EL (cell line): ENCODE measurements around the gene TPRG1L.
"Not testable (repeated sequence)": the region's sequence is repeated elsewhere in the genome, so short reads cannot be mapped to it uniquely, and the experiment has no call there.

Source experiments
- DNase-seq: peaks from one replicate; pipeline ENCODE4 v3.0.0-alpha.2; 2016

Gene TPRG1L

GRCh38 chr1:3624200-3625136, at the start of gene TPRG1L:
TSS of gene TPRG1L (plus strand) at chr1:3625015. CDS start at chr1:3625073, 58 bp downstream.
- DNase-seq = peak; percentile 95

- not testable (repeated sequence) for DNase-seq
Observed at GRCh38 chr1:3575515-3575914, 49.3 kb upstream of the TPRG1L start.

- no peak for DNase-seq
Observed at GRCh38 chr1:3575993-3576392, 48.8 kb upstream of the TPRG1L start.

- DNase-seq = no peak
Observed at GRCh38 chr1:3577300-3577699, 47.5 kb upstream of the TPRG1L start.

- DNase-seq = no peak
Observed at GRCh38 chr1:3577711-3578432, 46.9 kb upstream of the TPRG1L start.

- DNase-seq = no peak
Observed at GRCh38 chr1:3578433-3578805, 46.4 kb upstream of the TPRG1L start.

- DNase-seq = no peak
Observed at GRCh38 chr1:3578906-3579305, 45.9 kb upstream of the TPRG1L start.

GRCh38 chr1:3579626-3580025, 45.2 kb upstream of the TPRG1L start:
- DNase-seq = no peak

GRCh38 chr1:3580231-3580630, 44.6 kb upstream of the TPRG1L start:
- DNase-seq = no peak

GRCh38 chr1:3581296-3582036, 43.3 kb upstream of the TPRG1L start:
- no peak for DNase-seq

- DNase-seq = not testable (repeated sequence)
Observed at GRCh38 chr1:3583751-3584150, 41.1 kb upstream of the TPRG1L start.

- no peak for DNase-seq
Observed at GRCh38 chr1:3584915-3585314, 39.9 kb upstream of the TPRG1L start.

- not testable (repeated sequence) for DNase-seq
Observed at GRCh38 chr1:3585353-3585868, 39.4 kb upstream of the TPRG1L start.

- no peak for DNase-seq
Observed at GRCh38 chr1:3585940-3586568, 38.8 kb upstream of the TPRG1L start.

GRCh38 chr1:3586986-3587759, 37.6 kb upstream of the TPRG1L start:
- DNase-seq = peak; percentile 36

- no peak for DNase-seq
Observed at GRCh38 chr1:3588395-3588794, 36.4 kb upstream of the TPRG1L start.

GRCh38 chr1:3590139-3590763, 34.6 kb upstream of the TPRG1L start:
- no peak for DNase-seq

- DNase-seq = no peak
Observed at GRCh38 chr1:3590951-3591865, 33.6 kb upstream of the TPRG1L start.

- DNase-seq = no peak
Observed at GRCh38 chr1:3593334-3593733, 31.5 kb upstream of the TPRG1L start.

GRCh38 chr1:3593745-3594144, 31.1 kb upstream of the TPRG1L start:
- no peak for DNase-seq
